ENCODE measurements around the gene ZNF260. TPM values are rescaled to one million over a fixed set of nuclear protein-coding genes. Genes with fewer than 3 reads are reported as not detected.

ZNF260 gene
- total RNA-seq, 2 donors from 2014 or later = 5.2 to 9.6 TPM

DNA sequence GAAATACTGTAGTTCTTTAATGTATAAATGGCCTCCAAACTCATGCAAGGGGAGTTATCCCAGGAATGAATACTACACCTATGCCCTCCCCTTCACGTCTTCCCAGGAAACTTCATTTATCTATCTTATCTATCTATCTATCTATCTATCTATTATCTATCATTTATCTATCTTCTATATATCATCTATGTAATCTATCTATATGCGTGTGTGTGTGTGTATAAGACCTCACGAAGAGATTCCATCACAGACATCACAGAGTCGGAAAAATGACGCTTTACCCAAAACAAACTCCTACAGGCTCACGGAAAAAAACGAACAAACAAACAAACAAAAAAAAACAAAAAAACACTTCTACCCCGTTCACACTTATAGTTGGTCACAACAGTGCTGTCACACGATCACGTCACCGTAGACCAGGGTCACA is 44.5 kb upstream of the ZNF260 start:
- peak overlapping the region; percentile 85 to 89 for H3K4me3 ChIP-seq
- H3K27me3 ChIP-seq = no peaks in the 10 kb centered on the region
- DNase-seq (ENCODE audit: low spot score) = no peak
- H3K27ac ChIP-seq = peak overlapping the region; percentile 83 to 86
- H3K9me3 ChIP-seq = peaks cover 0 to 23% of the 10 kb centered on the region in 2 donors
- H3K36me3 ChIP-seq = peaks cover 30% of the 10 kb centered on the region
- peaks cover 0 to 18% of the 10 kb centered on the region in 2 donors for H3K4me1 ChIP-seq
- no peak for TF ChIP-seq CTCF (IDR thresholded peaks at IDR 0.05)

GRCh38 chr19:36564391-36564790 is 36.3 kb upstream of the ZNF260 start:
- H3K36me3 ChIP-seq = peaks cover 37% of the 10 kb centered on the region
- peaks cover 30 to 99% of the 10 kb centered on the region in 2 donors for H3K9me3 ChIP-seq
- no peaks in the 10 kb centered on the region for H3K27me3 ChIP-seq
- no peak overlapping the region for H3K27ac ChIP-seq
- DNase-seq (ENCODE audit: low spot score) = no peak
- no peak overlapping the region for H3K4me3 ChIP-seq
- H3K4me1 ChIP-seq = no peaks in the 10 kb centered on the region
- no peak for TF ChIP-seq CTCF (IDR thresholded peaks at IDR 0.05)

DNA sequence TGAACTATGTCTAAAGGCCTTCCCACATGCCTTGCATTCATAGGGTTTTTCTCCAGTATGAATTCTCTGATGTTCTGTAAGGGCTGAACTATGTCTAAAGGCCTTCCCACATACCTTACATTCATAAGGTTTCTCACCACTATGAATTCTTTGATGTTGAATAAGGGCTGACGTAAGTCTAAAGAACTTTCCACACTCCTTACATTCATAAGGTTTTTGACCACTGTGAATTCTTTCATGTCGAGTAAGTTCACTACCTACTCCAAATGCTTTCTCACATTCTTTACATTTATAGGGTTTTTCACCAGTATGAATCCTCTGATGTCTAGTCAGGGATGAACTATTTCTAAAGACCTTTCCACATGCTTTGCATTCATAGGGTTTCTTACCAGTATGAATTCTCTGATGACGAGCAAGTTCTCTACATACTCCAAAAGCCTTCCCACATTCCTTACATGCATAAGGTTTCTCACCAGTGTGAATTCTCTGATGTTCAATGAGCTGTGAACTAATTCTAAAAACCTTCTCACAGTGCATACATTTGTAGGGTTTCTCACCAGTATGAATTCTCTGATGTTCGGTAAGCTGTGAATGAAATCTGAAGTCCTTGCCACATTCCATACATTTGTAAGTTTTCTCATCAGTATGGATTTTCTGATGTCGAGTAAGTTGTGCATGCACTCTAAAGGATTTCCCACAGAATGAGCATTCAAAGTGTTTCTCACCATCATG is 19.1 kb upstream of the ZNF260 start:
- Histone ChIP-seq H3K27me3 (no peaks in the 10 kb centered on the region), H3K36me3 (peaks cover 91% of the 10 kb centered on the region), H3K27ac (no peak overlapping the region), H3K4me3 (no peak overlapping the region), H3K4me1 (no peaks in the 10 kb centered on the region), H3K9me3 (peaks cover 66 to 100% of the 10 kb centered on the region in 2 donors)
- TF ChIP-seq CTCF (IDR thresholded peaks at IDR 0.05) = no peak
- no peak for DNase-seq (ENCODE audit: low spot score)

- H3K4me1 ChIP-seq = peaks cover 0 to 18% of the 10 kb centered on the region in 2 donors
- H3K27me3 ChIP-seq = no peaks in the 10 kb centered on the region
- H3K9me3 ChIP-seq = peaks cover 14 to 56% of the 10 kb centered on the region in 2 donors
- peaks cover 16% of the 10 kb centered on the region for H3K36me3 ChIP-seq
- peak overlapping the region; percentile 94 to 95 for H3K27ac ChIP-seq
- TF ChIP-seq CTCF (IDR thresholded peaks at IDR 0.05) = no peak
- no peak for DNase-seq (ENCODE audit: low spot score)
- H3K4me3 ChIP-seq = peak overlapping the region; percentile 76 to 89
These were observed 949 bp upstream of the ZNF260 start for GRCh38 chr19:36528921-36529518.

- no peak for DNase-seq (ENCODE audit: low spot score)
- H3K4me1 ChIP-seq = peaks cover 0 to 18% of the 10 kb centered on the region in 2 donors
- no peaks in the 10 kb centered on the region for H3K27me3 ChIP-seq
- H3K4me3 ChIP-seq = peak overlapping the region; percentile 76 to 89
- H3K9me3 ChIP-seq = peaks cover 5 to 56% of the 10 kb centered on the region in 2 donors
- no peak for TF ChIP-seq CTCF (IDR thresholded peaks at IDR 0.05)
- H3K27ac ChIP-seq = peak overlapping the region; percentile 94 to 95
- peaks cover 26% of the 10 kb centered on the region for H3K36me3 ChIP-seq
These were observed 238 bp downstream of the ZNF260 start for GRCh38 chr19:36527873-36528193.
